ENCODE data around the gene HIVEP3. TPM values are rescaled to one million over a fixed set of nuclear protein-coding genes. Genes with fewer than 3 reads are reported as not detected.

HIVEP3 gene
- total and polyA plus RNA-seq, 4 donors = 7.0 to 14.7 (median 8.8) TPM

- no peaks in the 10 kb centered on the region for H3K27me3 ChIP-seq (ENCODE audit: control insufficient read depth in 3 of 3, insufficient read depth in 3 of 3, low read length in 2 of 3)
- no peak for TF ChIP-seq CTCF (IDR thresholded peaks at IDR 0.05; ENCODE audit: control extremely low read depth, extremely low read depth)
- ATAC-seq (ENCODE audit: insufficient read depth, low FRiP score) = no peak
- H3K9me3 ChIP-seq (ENCODE audit: control insufficient read depth in 4 of 4, insufficient read depth in 3 of 4, low read length in 3 of 4) = no peaks in the 10 kb centered on the region
- H3K9ac ChIP-seq (ENCODE audit: insufficient read depth in 1 of 2, low read length in 2 of 2) = no peak overlapping the region
- H3K27ac ChIP-seq (ENCODE audit: low read depth in 1 of 2, low read length in 1 of 2) = no peak overlapping the region
- no peaks in the 10 kb centered on the region for H3K4me1 ChIP-seq (ENCODE audit: control insufficient read depth in 5 of 5, insufficient read depth in 5 of 5, low read length in 5 of 5)
- DNase-seq = no peak
- 94% methylated on average over 13 of the region's 13 CpGs for WGBS, 2 donors
- H3K36me3 ChIP-seq (ENCODE audit: control insufficient read depth in 4 of 4, insufficient read depth in 4 of 4, low read length in 4 of 4) = no peaks in the 10 kb centered on the region
- H3K4me3 ChIP-seq = no peak overlapping the region
Measured at GRCh38 chr1:41642922-41643821, 275.6 kb downstream of the HIVEP3 start.

GRCh38 chr1:41641941-41642527 is 276.7 kb downstream of the HIVEP3 start:
- WGBS, 2 donors = 92 to 93% methylated on average over 7 of the region's 7 CpGs
- DNase-seq = no peak

GRCh38 chr1:41641475-41641814 is 277.3 kb downstream of the HIVEP3 start:
- no peaks in the 10 kb centered on the region for H3K27me3 ChIP-seq (ENCODE audit: control insufficient read depth in 3 of 3, insufficient read depth in 3 of 3, low read length in 2 of 3)
- H3K27ac ChIP-seq (ENCODE audit: low read depth in 1 of 2, low read length in 1 of 2) = no peak overlapping the region
- 85 to 93% methylated on average over 3 of the region's 3 CpGs for WGBS, 2 donors
- H3K4me3 ChIP-seq = no peak overlapping the region
- no peaks in the 10 kb centered on the region for H3K4me1 ChIP-seq (ENCODE audit: control insufficient read depth in 5 of 5, insufficient read depth in 5 of 5, low read length in 5 of 5)
- no peak for ATAC-seq (ENCODE audit: insufficient read depth, low FRiP score)
- TF ChIP-seq CTCF (IDR thresholded peaks at IDR 0.05; ENCODE audit: control extremely low read depth, extremely low read depth) = no peak
- H3K9me3 ChIP-seq (ENCODE audit: control insufficient read depth in 4 of 4, insufficient read depth in 3 of 4, low read length in 3 of 4) = no peaks in the 10 kb centered on the region
- no peak for DNase-seq
- H3K36me3 ChIP-seq (ENCODE audit: control insufficient read depth in 4 of 4, insufficient read depth in 4 of 4, low read length in 4 of 4) = no peaks in the 10 kb centered on the region
- H3K9ac ChIP-seq (ENCODE audit: insufficient read depth in 1 of 2, low read length in 2 of 2) = no peak overlapping the region

More at GRCh38 chr1:41641941-41642527, 276.7 kb downstream of the HIVEP3 start:
- H3K27ac ChIP-seq (ENCODE audit: low read depth in 1 of 2, low read length in 1 of 2) = no peak overlapping the region
- H3K9ac ChIP-seq (ENCODE audit: insufficient read depth in 1 of 2, low read length in 2 of 2) = no peak overlapping the region
- no peaks in the 10 kb centered on the region for H3K27me3 ChIP-seq (ENCODE audit: control insufficient read depth in 3 of 3, insufficient read depth in 3 of 3, low read length in 2 of 3)
- no peak for TF ChIP-seq CTCF (IDR thresholded peaks at IDR 0.05; ENCODE audit: control extremely low read depth, extremely low read depth)
- no peak for ATAC-seq (ENCODE audit: insufficient read depth, low FRiP score)
- H3K4me3 ChIP-seq = no peak overlapping the region
- H3K36me3 ChIP-seq (ENCODE audit: control insufficient read depth in 4 of 4, insufficient read depth in 4 of 4, low read length in 4 of 4) = no peaks in the 10 kb centered on the region
- no peaks in the 10 kb centered on the region for H3K4me1 ChIP-seq (ENCODE audit: control insufficient read depth in 5 of 5, insufficient read depth in 5 of 5, low read length in 5 of 5)
- H3K9me3 ChIP-seq (ENCODE audit: control insufficient read depth in 4 of 4, insufficient read depth in 3 of 4, low read length in 3 of 4) = no peaks in the 10 kb centered on the region
